Stimulated activated CD8-positive, alpha-beta memory T cell treated with anti-CD3 and anti-CD28 coated beads, Interleukin-12 subunit alpha, Interleukin-12 subunit beta, amount 100 ng/mL, for 4 hours (primary cell): ENCODE results near the gene ANO3.

ENCODE experiments used
- DNase-seq: peaks from one replicate; pipeline ENCODE4 v3.0.0-alpha.2; 2020; ENCODE audit warnings: low read depth

The ANO3 gene

GRCh38 chr11:26493616-26494015 is 161.7 kb downstream of the ANO3 start:
- DNase-seq, result no peak

- DNase-seq, result no peak
These were observed 175.3 kb downstream of the ANO3 start for GRCh38 chr11:26507229-26507628.

GRCh38 chr11:26510164-26510563 is 178.2 kb downstream of the ANO3 start:
- no peak for DNase-seq

GRCh38 chr11:26510756-26511155 is 178.8 kb downstream of the ANO3 start:
- DNase-seq, result no peak

- no peak for DNase-seq
These were observed 180.3 kb downstream of the ANO3 start for GRCh38 chr11:26512196-26512595.

GRCh38 chr11:26519469-26519868 is 187.5 kb downstream of the ANO3 start:
- DNase-seq, result no peak

GRCh38 chr11:26522912-26523610 is 191.1 kb downstream of the ANO3 start:
- DNase-seq, result no peak

GRCh38 chr11:26527685-26528084 is 195.8 kb downstream of the ANO3 start:
- no peak for DNase-seq

- DNase-seq, result no peak
These were observed 205.4 kb downstream of the ANO3 start for GRCh38 chr11:26537341-26537740.

- DNase-seq, result no peak
These were observed 207.6 kb downstream of the ANO3 start for GRCh38 chr11:26539517-26539916.

- no peak for DNase-seq
These were observed 209.9 kb downstream of the ANO3 start for GRCh38 chr11:26541870-26542269.

GRCh38 chr11:26549176-26549575 is 217.2 kb downstream of the ANO3 start:
- DNase-seq, result no peak

GRCh38 chr11:26550022-26550421 is 218.1 kb downstream of the ANO3 start:
- no peak for DNase-seq

GRCh38 chr11:26551186-26551801 is 219.4 kb downstream of the ANO3 start:
- DNase-seq, result no peak

- DNase-seq, result no peak
These were observed 221.3 kb downstream of the ANO3 start for GRCh38 chr11:26553182-26553581.

- no peak for DNase-seq
These were observed 222.5 kb downstream of the ANO3 start for GRCh38 chr11:26554455-26554854.

GRCh38 chr11:26556582-26556981 is 224.7 kb downstream of the ANO3 start:
- DNase-seq, result no peak

GRCh38 chr11:26557666-26558065 is 225.7 kb downstream of the ANO3 start:
- DNase-seq, result no peak

GRCh38 chr11:26558190-26558589 is 226.3 kb downstream of the ANO3 start:
- DNase-seq, result no peak

- no peak for DNase-seq
These were observed 237.7 kb downstream of the ANO3 start for GRCh38 chr11:26569646-26570045.

GRCh38 chr11:26571861-26572654 is 240.1 kb downstream of the ANO3 start, which contains the start of gene MUC15:
Gene MUC15 (minus strand): TSS chr11:26572263. CDS start chr11:26567094, 5,169 bp downstream.
- no peak for DNase-seq

GRCh38 chr11:26572770-26573402 is 241.0 kb downstream of the ANO3 start:
- no peak for DNase-seq

- no peak for DNase-seq
These were observed 242.0 kb downstream of the ANO3 start for GRCh38 chr11:26573896-26574295.
